HG03342 (cell line): Measurements from ENCODE around the gene PAQR9.
A peak's percentile ranks its signal among the peaks of the same experiment; 100 is the strongest.
"Not testable (repeated sequence)": the region's sequence is repeated elsewhere in the genome, so short reads cannot be mapped to it uniquely, and the experiment has no call there.

Source experiments
- ATAC-seq: cut with Tn5 transposase; IDR thresholded peaks from one replicate; pipeline ENCODE4 v1.9.1; 2021; ENCODE audit warnings: mild to moderate bottlenecking, moderate library complexity; ENCODE audit not compliant: unreplicated experiment

Gene PAQR9, protein sequence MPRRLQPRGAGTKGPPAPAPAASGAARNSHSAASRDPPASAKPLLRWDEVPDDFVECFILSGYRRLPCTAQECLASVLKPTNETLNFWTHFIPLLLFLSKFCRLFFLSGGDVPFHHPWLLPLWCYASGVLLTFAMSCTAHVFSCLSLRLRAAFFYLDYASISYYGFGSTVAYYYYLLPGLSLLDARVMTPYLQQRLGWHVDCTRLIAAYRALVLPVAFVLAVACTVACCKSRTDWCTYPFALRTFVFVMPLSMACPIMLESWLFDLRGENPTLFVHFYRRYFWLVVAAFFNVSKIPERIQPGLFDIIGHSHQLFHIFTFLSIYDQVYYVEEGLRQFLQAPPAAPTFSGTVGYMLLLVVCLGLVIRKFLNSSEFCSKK

GRCh38 chr3:142963516-142964448 lies at the start of gene PAQR9:
Gene PAQR9 (minus strand): TSS chr3:142963674. CDS start chr3:142963336, 338 bp downstream.
- ATAC-seq, result peak; percentile 48

DNA sequence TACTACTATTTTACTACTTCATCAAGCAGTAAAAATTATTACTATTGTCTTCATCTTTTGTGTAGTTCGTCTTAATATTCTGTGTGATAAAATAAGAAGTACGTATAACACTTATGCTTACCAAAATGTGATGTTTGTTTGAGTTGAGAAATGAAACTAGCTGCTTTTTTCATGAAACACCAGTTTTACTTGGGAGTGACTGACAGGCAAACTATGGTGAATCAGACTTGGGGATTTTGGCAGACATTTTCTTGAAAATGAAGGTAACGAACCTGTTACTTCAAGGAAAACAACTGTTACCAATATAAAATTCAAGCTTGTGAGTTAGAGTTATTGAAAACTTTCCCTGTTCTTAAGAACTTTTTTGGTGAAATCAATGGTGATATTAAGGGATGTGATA lies 48.2 kb upstream of the PAQR9 start:
- no peak for ATAC-seq

DNA sequence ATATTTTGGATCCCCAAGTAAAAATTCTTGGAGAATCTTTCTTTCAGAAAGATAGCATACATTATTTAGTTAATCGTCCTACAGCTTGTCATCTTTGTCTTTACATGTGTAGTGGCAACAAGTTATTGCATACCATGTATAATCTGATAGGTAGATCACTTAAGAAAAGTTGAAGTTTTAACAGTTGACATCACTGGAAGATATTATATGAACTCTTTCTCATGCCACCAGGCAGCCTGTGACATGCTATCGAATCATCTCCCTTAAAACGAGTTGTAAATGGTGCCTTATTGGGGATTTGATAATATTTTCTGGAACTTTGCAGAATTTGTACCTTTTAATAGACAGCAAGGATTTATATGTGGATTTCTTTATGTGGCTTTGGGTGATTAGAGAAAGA lies 46.5 kb upstream of the PAQR9 start:
- ATAC-seq, result no peak

GRCh38 chr3:143004823-143005222 lies 41.3 kb upstream of the PAQR9 start:
- ATAC-seq, result no peak

DNA sequence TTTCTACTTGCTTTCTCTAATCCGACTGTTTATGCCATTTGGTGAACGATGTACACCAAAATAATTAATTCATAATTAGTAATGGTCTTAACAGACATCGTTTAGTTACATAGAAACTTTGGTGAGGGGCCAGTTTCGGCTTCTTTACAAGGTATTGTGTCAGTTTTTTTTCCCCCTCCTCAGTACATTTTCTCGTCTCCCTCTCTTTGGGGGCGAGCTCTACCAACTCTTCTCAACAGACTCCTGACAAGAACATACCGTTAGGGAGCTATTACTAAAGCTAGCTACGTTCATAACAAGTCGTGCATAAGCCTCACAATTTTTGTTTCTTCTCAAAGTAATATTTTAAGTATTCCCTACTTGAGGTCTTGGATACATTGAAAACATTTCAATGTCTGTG lies 39.3 kb upstream of the PAQR9 start:
- no peak for ATAC-seq

DNA sequence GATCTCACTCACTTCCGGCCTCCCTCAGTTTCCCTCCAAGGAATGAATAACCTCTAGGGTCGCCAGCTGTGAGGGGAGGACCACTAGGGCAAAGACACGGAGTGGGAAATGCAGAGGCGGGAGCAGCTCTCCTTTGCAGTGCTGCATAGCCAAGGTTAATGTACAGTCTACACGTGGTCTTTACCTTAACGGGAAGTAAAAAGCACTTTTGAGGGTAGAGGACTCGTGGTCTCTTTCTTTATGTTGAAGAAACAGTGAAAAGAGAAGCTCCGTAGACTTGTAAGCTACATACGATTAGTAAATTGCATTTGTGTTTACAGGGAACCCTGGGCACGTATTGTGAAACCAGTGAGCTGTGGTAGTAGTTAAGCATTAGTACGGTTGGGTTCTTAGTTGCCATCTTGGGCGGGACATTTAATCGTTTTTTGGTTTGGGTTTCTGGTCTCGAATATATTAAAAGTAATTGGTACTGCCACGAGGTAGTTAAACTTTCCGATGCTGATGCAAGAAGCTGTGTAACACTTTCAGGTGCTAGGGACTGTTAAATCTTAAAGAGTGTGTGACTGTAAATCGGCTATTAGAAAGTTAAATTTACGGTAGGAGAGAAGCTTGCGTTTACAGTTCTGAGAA lies 38.7 kb upstream of the PAQR9 start:
- peak; percentile 37 for ATAC-seq

DNA sequence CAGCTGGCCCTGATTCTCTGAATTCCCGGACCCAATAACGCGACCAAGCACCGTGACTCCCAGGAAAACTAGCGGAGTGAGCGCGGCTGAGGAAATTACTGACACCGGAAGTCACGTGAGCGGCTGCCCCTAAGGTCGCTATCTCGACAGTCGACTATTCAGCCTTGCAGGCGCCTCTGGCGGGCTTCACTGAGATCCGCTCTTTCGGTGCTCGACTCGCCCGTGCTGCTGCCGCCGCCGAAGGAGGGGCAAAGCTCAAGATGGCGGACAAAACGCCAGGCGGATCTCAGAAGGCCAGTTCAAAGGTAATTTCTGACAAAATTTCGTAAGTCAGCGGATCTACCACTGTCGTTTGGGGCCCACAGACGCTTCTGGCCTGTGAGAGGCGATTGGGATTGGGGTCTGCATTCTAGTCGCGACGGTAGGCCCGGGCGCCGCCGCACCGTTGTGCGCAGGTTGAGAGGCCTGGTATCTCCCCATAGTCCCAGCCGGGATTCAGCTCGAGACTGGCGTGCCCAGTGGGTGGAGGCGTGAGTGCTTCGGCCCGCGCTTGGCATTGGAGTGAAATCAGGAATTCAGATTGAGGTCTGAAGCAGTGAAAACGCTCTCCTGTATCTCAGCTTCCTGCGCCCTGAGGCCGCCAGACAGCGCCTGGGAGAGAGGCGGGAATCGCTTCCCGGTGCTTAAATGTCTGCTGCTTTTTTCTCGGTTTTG lies 38.1 kb upstream of the PAQR9 start, which contains the start of gene U2SURP:
Gene U2SURP, plus strand, starts transcription at position 202 of the 714 bp plus-strand sequence. Its CDS starts 59 bp downstream, at position 261.
- ATAC-seq, result peak; percentile 83

DNA sequence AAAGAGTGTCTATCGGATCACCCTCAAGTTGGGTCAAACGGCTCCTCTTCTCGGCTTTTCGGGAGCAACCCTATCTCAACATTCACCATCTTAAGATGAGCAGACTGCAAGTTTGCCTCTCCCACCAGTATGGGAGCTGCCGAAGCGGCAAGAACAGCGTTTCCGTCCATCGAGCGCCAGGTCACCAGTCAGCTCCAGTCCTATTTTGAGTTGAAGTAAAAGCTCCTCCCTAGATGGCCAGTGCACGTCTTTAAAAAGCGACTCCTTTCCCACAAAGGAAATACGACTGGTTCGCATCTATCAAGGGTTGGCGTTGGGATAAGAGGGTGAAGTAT lies 37.5 kb upstream of the PAQR9 start:
- peak; percentile 73 for ATAC-seq

GRCh38 chr3:143000528-143000927 lies 37.1 kb upstream of the PAQR9 start:
- ATAC-seq, result no peak

- ATAC-seq, result no peak
Measured at GRCh38 chr3:142999881-143000280, 36.4 kb upstream of the PAQR9 start.

- ATAC-seq, result no peak
Measured at GRCh38 chr3:142998439-142998838, 35.0 kb upstream of the PAQR9 start.

DNA sequence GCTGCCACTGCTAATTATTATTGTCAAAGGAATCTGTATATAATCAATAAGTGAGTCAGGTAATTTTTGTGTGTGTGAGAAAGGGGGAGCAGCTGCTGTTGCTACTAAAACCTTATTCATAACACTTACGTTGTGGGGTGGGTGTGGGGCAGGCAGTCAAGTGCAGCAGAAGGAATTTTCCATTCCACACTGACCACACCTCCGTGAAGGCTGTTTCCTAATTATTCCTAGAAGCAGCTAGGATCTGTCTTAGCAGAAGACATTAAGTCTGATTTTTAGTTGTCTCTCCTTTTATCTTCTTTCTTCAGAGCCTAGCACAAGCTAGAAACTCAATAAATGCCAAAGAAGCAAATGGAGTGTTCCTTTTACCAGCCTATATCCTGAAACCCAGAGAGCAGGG lies 33.9 kb upstream of the PAQR9 start:
- ATAC-seq, result no peak

DNA sequence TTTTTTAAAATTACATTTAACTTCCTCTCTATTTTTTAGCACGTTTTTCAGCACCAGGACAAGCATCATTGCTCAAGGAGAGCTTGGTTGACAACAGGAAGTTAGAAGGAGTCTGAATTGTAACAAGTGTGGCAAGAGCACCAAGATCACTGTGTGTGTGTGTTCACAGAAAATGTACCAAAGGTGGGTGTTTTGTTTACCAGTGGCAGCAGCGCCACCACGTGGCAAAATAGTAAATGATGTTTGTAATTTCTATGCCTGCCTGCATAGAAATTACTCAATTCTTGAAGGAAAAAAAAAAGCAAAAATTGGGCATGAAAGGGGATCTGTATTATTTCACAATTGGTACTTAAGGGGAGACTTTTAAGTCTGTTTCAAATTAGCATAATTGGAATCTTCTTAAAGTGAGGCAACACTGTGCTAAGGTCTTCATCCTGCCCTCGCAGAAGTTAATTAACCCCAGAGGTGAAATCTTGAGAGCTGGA lies 30.5 kb upstream of the PAQR9 start:
- peak; percentile 75 for ATAC-seq

- ATAC-seq, result no peak
Measured at GRCh38 chr3:142992323-142992722, 28.8 kb upstream of the PAQR9 start.

- no peak for ATAC-seq
Measured at GRCh38 chr3:142990721-142991120, 27.2 kb upstream of the PAQR9 start.

DNA sequence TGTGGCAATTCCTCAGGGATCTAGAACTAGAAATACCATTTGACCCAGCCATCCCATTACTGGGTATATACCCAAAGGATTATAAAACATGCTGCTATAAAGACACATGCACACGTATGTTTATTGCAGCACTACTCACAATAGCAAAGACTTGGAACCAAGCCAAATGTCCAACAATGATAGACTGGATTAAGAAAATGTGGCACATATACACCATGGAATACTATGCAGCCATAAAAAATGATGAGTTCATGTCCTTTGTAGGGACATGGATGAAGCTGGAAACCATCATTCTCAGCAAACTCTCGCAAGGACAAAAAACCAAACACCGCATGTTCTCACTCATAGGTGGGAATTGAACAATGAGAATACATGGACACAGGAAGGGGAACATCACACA lies 25.4 kb upstream of the PAQR9 start:
- ATAC-seq, result not testable (repeated sequence)

- not testable (repeated sequence) for ATAC-seq
Measured at GRCh38 chr3:142988221-142988620, 24.7 kb upstream of the PAQR9 start.

GRCh38 chr3:142987707-142988106 lies 24.2 kb upstream of the PAQR9 start:
- ATAC-seq, result peak; percentile 47

DNA sequence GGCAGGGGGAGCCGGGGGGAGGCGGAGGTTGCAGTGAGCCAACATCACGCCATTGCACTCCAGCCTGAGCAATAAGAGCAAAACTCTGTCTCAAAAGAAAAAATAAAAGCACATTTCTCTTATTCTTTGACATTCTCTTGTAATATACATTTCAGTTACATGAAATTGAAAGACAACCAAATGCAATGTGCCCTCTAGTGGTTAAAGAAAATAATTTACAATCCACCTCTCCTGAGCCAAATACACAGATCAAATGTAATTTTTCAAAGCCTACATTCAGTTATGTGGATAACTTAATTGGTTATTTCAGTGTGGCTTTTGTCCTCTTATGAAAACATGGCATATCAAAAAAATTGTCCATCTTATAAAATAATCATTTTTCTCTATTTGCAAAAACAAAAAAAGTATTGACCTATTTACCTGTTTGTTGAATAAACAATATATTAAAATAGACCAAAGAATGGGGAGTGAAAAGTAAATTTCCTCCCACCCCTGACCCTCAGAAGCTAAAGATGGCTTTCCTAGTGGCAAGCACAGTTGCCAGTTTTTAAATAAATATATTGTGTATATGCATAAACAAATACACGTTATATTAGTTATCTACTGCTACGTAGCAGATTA lies 23.7 kb upstream of the PAQR9 start:
- ATAC-seq, result peak; percentile 58

GRCh38 chr3:142984255-142984654 lies 20.8 kb upstream of the PAQR9 start:
- ATAC-seq, result no peak
